HepG2 (cell line): ENCODE data around the gene SCIN. TPM values are rescaled to one million over a fixed set of nuclear protein-coding genes. Genes with fewer than 3 reads are reported as not detected.

Source experiments
- ATAD3A ChIP-seq: sonication (generic); formaldehyde crosslinking; IDR thresholded peaks from 2 replicates; pipeline ENCODE4 v1.4.0; 2020; ENCODE audit warnings: missing genetic modification reagents
- CCDC6 ChIP-seq: sonication (generic); formaldehyde crosslinking; IDR thresholded peaks from 2 replicates; pipeline ENCODE4 v1.8.1; 2022; ENCODE audit warnings: mild to moderate bottlenecking, missing genetic modification reagents, moderate library complexity
- FOXP4 ChIP-seq: sonication (generic); formaldehyde crosslinking; IDR thresholded peaks from 2 replicates; pipeline ENCODE4 v1.4.0; 2020; ENCODE audit warnings: missing genetic modification reagents
- GTF3A ChIP-seq: sonication (generic); formaldehyde crosslinking; conservative IDR thresholded peaks from 2 replicates; pipeline ENCODE4 v1.4.0; 2020; ENCODE audit warnings: mild to moderate bottlenecking, missing genetic modification reagents
- MAFG ChIP-seq: sonication (generic); formaldehyde crosslinking; IDR thresholded peaks from 2 replicates; pipeline ENCODE4 v1.5.1; 2020; ENCODE audit warnings: mild to moderate bottlenecking, missing genetic modification reagents
- NR2F6 ChIP-seq, 2 experiments: IDR thresholded peaks; 2 replicates each; pipeline ENCODE4 v1.6.1; 2016; ENCODE audit warnings: antibody characterized with exemption in 1 of 2, mild to moderate bottlenecking in 1 of 2
- PATZ1 ChIP-seq: sonication (generic); formaldehyde crosslinking; IDR thresholded peaks from 2 replicates; pipeline ENCODE4 v1.4.0; 2020; ENCODE audit warnings: missing genetic modification reagents
- PAWR ChIP-seq: sonication (generic); formaldehyde crosslinking; IDR thresholded peaks from 2 replicates; pipeline ENCODE4 v1.4.0; 2020; ENCODE audit warnings: missing genetic modification reagents, mild to moderate bottlenecking, borderline replicate concordance
- SOX5 ChIP-seq: IDR thresholded peaks from 2 replicates; pipeline ENCODE4 v1.6.1; 2016; ENCODE audit warnings: borderline replicate concordance
- TBX2 ChIP-seq: sonication (generic); formaldehyde crosslinking; IDR thresholded peaks from 2 replicates; pipeline ENCODE4 v1.5.0; 2020; ENCODE audit warnings: missing genetic modification reagents, mild to moderate bottlenecking, borderline replicate concordance
- TEAD3 ChIP-seq: optimal IDR thresholded peaks from 2 replicates; pipeline ENCODE3; 2016; ENCODE audit warnings: borderline replicate concordance
- ZNF562 ChIP-seq: sonication (generic); formaldehyde crosslinking; IDR thresholded peaks from 2 replicates; pipeline ENCODE4 v1.8.0; 2022; ENCODE audit warnings: missing genetic modification reagents, borderline replicate concordance
- ZNF619 ChIP-seq: sonication (generic); formaldehyde crosslinking; IDR thresholded peaks from 2 replicates; pipeline ENCODE4 v1.4.0; 2020; ENCODE audit warnings: mild to moderate bottlenecking, missing genetic modification reagents
- ZNF646 ChIP-seq: sonication (generic); formaldehyde crosslinking; IDR thresholded peaks from 2 replicates; pipeline ENCODE4 v1.9.0; 2021; ENCODE audit warnings: mild to moderate bottlenecking, missing genetic modification reagents
- polyA plus RNA-seq, 8 experiments: library from polyadenylated mRNA; depleted of rRNA in 3 of 8; stranded (reverse) in 7 of 8; unstranded in 1 of 8; fragments of >200 nt; fragmentation: Illumina TruSeq in 4 of 8; extraction: Trizol in 4 of 8; gene quantifications; 2 replicates each; pipeline versions ENCODE4 v1.2.1 to v1.2.3, GENCODE V29; 2011 to 2016; ENCODE audit warnings: low read depth in 4 of 8, missing spikeins in 1 of 8, mixed read lengths in 1 of 8; ENCODE audit not compliant: insufficient read depth in 1 of 8
- total RNA-seq, 5 experiments: library from RNA; depleted of rRNA; stranded (reverse); fragments of >200 nt; fragmentation: Illumina TruSeq; extraction: Trizol; gene quantifications; 2 replicates each; pipeline ENCODE4 v1.2.3, GENCODE V29; 2016; ENCODE audit warnings: low read depth in 1 of 5
- TF ChIP-seq, protein P1 (sequence below): IDR thresholded peaks from 2 replicates; pipeline ENCODE4 v1.6.1; 2016; ENCODE audit warnings: missing genetic modification reagents, missing compliant biosample characterization
- TF ChIP-seq, protein P2 (sequence below): sonication (generic); formaldehyde crosslinking; IDR thresholded peaks from 2 replicates; pipeline ENCODE4 v1.5.0; 2020; ENCODE audit warnings: missing genetic modification reagents, mild to moderate bottlenecking, borderline replicate concordance

The SCIN gene
- total and polyA plus RNA-seq, 2 of the 13 experiments (the other 11 are each of a cell fraction or from before 2014, with no cell fraction given) = not detected

DNA sequence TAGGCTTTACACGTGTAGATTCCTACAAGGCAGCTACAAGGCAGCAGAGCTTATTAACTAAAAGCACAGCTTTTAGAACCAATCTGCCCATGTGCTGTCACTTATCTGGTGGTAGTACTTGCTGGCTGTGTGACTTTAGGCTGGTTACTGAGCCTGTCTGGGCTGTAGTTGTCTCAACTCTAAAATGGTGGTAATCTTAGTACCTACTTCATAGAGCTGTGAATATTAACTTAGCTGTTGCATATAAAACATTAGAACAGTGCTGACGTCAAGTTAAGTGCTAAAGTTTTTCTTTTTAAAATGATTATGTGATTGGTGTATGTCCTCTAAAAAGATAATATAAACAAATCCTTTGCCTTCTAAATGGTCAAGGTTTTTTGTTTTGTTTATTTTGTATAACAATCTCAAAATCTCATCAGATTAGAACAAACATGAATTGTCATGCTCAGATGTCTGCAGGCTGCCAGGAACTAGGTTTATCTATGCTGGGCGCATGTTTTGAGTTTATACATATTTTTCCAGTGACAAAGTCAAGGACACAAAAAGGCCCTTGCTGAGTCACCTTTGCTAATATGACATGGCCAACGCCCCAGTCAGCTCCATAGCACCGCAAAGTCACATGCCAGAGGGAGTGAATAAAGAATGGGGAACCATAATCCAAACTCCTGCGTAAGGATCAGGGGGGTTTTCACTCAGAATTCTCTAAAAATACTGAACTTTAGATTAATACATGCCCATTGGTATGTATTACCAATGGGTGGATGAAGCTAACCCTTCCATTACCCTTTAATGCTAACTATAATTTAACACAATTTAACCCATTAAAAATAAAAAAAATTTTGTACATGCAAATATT lies 77.1 kb downstream of the SCIN start (continued):
- TF ChIP-seq ZNF646 (CRISPR knock-in tag) = no peak
- TF ChIP-seq PATZ1 (CRISPR knock-in tag) = no peak
- no peak for TF ChIP-seq PAWR (CRISPR knock-in tag)
- peak; percentile 32; the same call in 1 of the 2 replicates for TF ChIP-seq TBX2
- TF ChIP-seq ATAD3A (CRISPR knock-in tag) = no peak
- peak; percentile 43; the same call in 1 of the 2 replicates for TF ChIP-seq MAFG
- no peak for TF ChIP-seq ZNF619 (CRISPR knock-in tag)
- peak; percentile 89 for TF ChIP-seq SOX5 (CRISPR knock-in tag)
- peak; percentile 67 for TF ChIP-seq TEAD3 (CRISPR knock-in tag)
- TF ChIP-seq, protein P1, sequence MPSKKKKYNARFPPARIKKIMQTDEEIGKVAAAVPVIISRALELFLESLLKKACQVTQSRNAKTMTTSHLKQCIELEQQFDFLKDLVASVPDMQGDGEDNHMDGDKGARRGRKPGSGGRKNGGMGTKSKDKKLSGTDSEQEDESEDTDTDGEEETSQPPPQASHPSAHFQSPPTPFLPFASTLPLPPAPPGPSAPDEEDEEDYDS (CRISPR knock-in tag) = no peak
- TF ChIP-seq ZNF562 = no peak
- TF ChIP-seq, protein P2, sequence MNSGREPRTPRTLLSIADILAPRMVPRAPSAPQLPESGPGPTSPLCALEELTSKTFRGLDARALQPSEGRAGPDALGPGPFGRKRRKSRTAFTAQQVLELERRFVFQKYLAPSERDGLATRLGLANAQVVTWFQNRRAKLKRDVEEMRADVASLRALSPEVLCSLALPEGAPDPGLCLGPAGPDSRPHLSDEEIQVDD (CRISPR knock-in tag) = no peak
- no peak for TF ChIP-seq GTF3A (CRISPR knock-in tag)
- no peak for TF ChIP-seq CCDC6 (CRISPR knock-in tag)
- TF ChIP-seq FOXP4 (CRISPR knock-in tag) = 0 out of 2 replicates have a peak, but pooled peaks have one; percentile 22
- TF ChIP-seq NR2F6 (IDR thresholded peaks at IDR 0.05) = no peak
- peak; percentile 69 for TF ChIP-seq NR2F6 (CRISPR knock-in tag; IDR thresholded peaks at IDR 0.05)
